ENCODE data around the gene STAG2.

The STAG2 gene

GRCh38 chrX:123976706-123977316, 15.3 kb downstream of the STAG2 start:
- no peak for DNase-seq

GRCh38 chrX:123983240-123983639, 21.7 kb downstream of the STAG2 start:
- no peak for DNase-seq

GRCh38 chrX:123986377-123986776, 24.9 kb downstream of the STAG2 start:
- DNase-seq, result no peak

GRCh38 chrX:123988423-123989111, 27.1 kb downstream of the STAG2 start:
- DNase-seq, result no peak

GRCh38 chrX:123989235-123989634, 27.7 kb downstream of the STAG2 start:
- no peak for DNase-seq

GRCh38 chrX:123990169-123990568, 28.7 kb downstream of the STAG2 start:
- no peak for DNase-seq

GRCh38 chrX:123990602-123991001, 29.1 kb downstream of the STAG2 start:
- no peak for DNase-seq

- DNase-seq, result no peak
Observed at GRCh38 chrX:123993326-123993725, 31.8 kb downstream of the STAG2 start.

- no peak for DNase-seq
Observed at GRCh38 chrX:123993904-123994635, 32.6 kb downstream of the STAG2 start.

GRCh38 chrX:123994730-123995129, 33.2 kb downstream of the STAG2 start:
- no peak for DNase-seq

- DNase-seq, result no peak
Observed at GRCh38 chrX:124001581-124001980, 40.1 kb downstream of the STAG2 start.

- no peak for DNase-seq
Observed at GRCh38 chrX:124005228-124005627, 43.7 kb downstream of the STAG2 start.

- DNase-seq, result no peak
Observed at GRCh38 chrX:124010157-124010556, 48.7 kb downstream of the STAG2 start.

- no peak for DNase-seq
Observed at GRCh38 chrX:124010566-124010965, 49.1 kb downstream of the STAG2 start.

- DNase-seq, result no peak
Observed at GRCh38 chrX:124015721-124016120, 54.2 kb downstream of the STAG2 start.

- no peak for DNase-seq
Observed at GRCh38 chrX:124016825-124017224, 55.3 kb downstream of the STAG2 start.

GRCh38 chrX:124018023-124018422, 56.5 kb downstream of the STAG2 start:
- DNase-seq, result no peak

- DNase-seq, result no peak
Observed at GRCh38 chrX:124023838-124024238, 62.3 kb downstream of the STAG2 start.

- DNase-seq, result no peak
Observed at GRCh38 chrX:124026529-124026928, 65.0 kb downstream of the STAG2 start.

- DNase-seq, result no peak
Observed at GRCh38 chrX:124028182-124028581, 66.7 kb downstream of the STAG2 start.

- no peak for DNase-seq
Observed at GRCh38 chrX:124030520-124030919, 69.0 kb downstream of the STAG2 start.

GRCh38 chrX:124033821-124034220, 72.3 kb downstream of the STAG2 start:
- DNase-seq, result no peak

GRCh38 chrX:124035657-124036056, 74.2 kb downstream of the STAG2 start:
- DNase-seq, result no peak

- no peak for DNase-seq
Observed at GRCh38 chrX:124042042-124042441, 80.5 kb downstream of the STAG2 start.

All from SHP77 treated with DMSO at 0.1 percent for 48 hours (cell line).